ENCODE data around the gene CTF1.
"Not testable (repeated sequence)": the region's sequence is repeated elsewhere in the genome, so short reads cannot be mapped to it uniquely, and the experiment has no call there.

CTF1 gene

GRCh38 chr16:30875871-30876801 is 20.3 kb upstream of the CTF1 start:
- peaks cover 22% of the 10 kb centered on the region for H3K36me3 Mint-ChIP-seq (ENCODE audit: low read depth)
- peaks cover 17% of the 10 kb centered on the region for H3K4me1 Mint-ChIP-seq (ENCODE audit: low read depth)
- no peak for DNase-seq (ENCODE audit: low spot score)

DNA sequence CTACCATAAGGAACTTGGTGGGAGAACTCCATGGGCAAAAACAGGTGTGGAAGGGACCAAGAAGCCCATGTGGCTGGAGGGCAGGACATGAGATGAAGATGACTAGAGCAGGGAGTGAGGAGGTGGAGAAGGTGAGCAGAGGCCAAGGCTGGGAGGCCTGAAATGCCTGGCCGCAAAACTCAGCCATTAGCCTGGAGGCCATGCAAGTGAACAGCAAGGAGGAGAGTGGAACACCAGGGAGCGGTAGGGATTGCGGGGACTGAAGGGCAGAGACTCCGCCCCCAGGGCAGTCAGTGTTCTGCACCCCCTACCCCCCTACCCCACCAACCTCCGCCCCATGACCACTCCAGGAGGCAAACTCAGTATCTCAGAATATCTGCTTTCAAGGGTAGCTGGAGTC is 19.5 kb upstream of the CTF1 start:
- no peak for DNase-seq (ENCODE audit: low spot score)
- peak overlapping the region; percentile 75 for H3K27ac Mint-ChIP-seq
- H3K27me3 Mint-ChIP-seq (ENCODE audit: low read depth), result no peaks in the 10 kb centered on the region
- H3K4me3 Mint-ChIP-seq, result peak overlapping the region; percentile 93
- H3K9me3 Mint-ChIP-seq, result no peaks in the 10 kb centered on the region
- peaks cover 23% of the 10 kb centered on the region for H3K36me3 Mint-ChIP-seq (ENCODE audit: low read depth)
- H3K4me1 Mint-ChIP-seq (ENCODE audit: low read depth), result peaks cover 17% of the 10 kb centered on the region

More at GRCh38 chr16:30875871-30876801, 20.3 kb upstream of the CTF1 start:
- peak overlapping the region; percentile 75 for H3K27ac Mint-ChIP-seq
- peak overlapping the region; percentile 93 for H3K4me3 Mint-ChIP-seq
- H3K9me3 Mint-ChIP-seq, result no peaks in the 10 kb centered on the region
- no peaks in the 10 kb centered on the region for H3K27me3 Mint-ChIP-seq (ENCODE audit: low read depth)

- Mint-ChIP-seq H3K4me3 (no peak overlapping the region), H3K27me3 (ENCODE audit: low read depth) (no peaks in the 10 kb centered on the region), H3K27ac (peak overlapping the region; percentile 64), H3K36me3 (ENCODE audit: low read depth) (peaks cover 37% of the 10 kb centered on the region), H3K4me1 (ENCODE audit: low read depth) (peaks cover 16% of the 10 kb centered on the region), H3K9me3 (no peaks in the 10 kb centered on the region)
- DNase-seq (ENCODE audit: low spot score), result no peak
Observed at GRCh38 chr16:30882429-30883310, 13.7 kb upstream of the CTF1 start.

GRCh38 chr16:30884760-30885159 is 11.7 kb upstream of the CTF1 start:
- Mint-ChIP-seq H3K4me1 (ENCODE audit: low read depth) (peaks cover 15% of the 10 kb centered on the region), H3K27ac (peak overlapping the region; percentile 58), H3K27me3 (ENCODE audit: low read depth) (no peaks in the 10 kb centered on the region), H3K9me3 (no peaks in the 10 kb centered on the region), H3K36me3 (ENCODE audit: low read depth) (peaks cover 37% of the 10 kb centered on the region), H3K4me3 (no peak overlapping the region)
- DNase-seq (ENCODE audit: low spot score), result no peak

GRCh38 chr16:30885196-30885595 is 11.2 kb upstream of the CTF1 start:
- DNase-seq (ENCODE audit: low spot score), result no peak
- no peaks in the 10 kb centered on the region for H3K9me3 Mint-ChIP-seq
- peak overlapping the region; percentile 58 for H3K27ac Mint-ChIP-seq
- H3K27me3 Mint-ChIP-seq (ENCODE audit: low read depth), result no peaks in the 10 kb centered on the region
- H3K4me1 Mint-ChIP-seq (ENCODE audit: low read depth), result peaks cover 15% of the 10 kb centered on the region
- no peak overlapping the region for H3K4me3 Mint-ChIP-seq
- H3K36me3 Mint-ChIP-seq (ENCODE audit: low read depth), result peaks cover 37% of the 10 kb centered on the region

DNA sequence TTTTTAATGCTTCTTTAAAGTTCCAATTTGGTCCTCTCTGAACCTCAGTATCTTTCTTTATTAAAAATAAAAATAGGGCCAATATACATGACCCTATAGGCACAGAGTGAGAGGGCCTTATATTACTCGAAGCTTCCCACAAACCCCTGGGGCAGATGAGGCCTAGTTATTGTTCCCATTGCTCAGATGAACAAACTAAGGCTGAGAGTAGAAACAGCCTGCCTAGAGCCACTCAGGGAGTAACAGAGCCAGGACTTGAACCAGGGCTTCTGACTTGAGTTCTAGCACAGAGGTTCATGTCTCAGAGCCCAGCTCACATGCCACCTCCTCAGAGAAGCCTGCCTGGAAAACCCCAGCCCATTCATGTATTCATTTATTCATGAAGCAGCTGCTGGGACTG is 10.3 kb upstream of the CTF1 start:
- no peak overlapping the region for H3K4me3 Mint-ChIP-seq
- no peaks in the 10 kb centered on the region for H3K9me3 Mint-ChIP-seq
- H3K27ac Mint-ChIP-seq, result no peak overlapping the region
- no peaks in the 10 kb centered on the region for H3K27me3 Mint-ChIP-seq (ENCODE audit: low read depth)
- peaks cover 15% of the 10 kb centered on the region for H3K4me1 Mint-ChIP-seq (ENCODE audit: low read depth)
- DNase-seq (ENCODE audit: low spot score), result no peak
- peaks cover 34% of the 10 kb centered on the region for H3K36me3 Mint-ChIP-seq (ENCODE audit: low read depth)

DNA sequence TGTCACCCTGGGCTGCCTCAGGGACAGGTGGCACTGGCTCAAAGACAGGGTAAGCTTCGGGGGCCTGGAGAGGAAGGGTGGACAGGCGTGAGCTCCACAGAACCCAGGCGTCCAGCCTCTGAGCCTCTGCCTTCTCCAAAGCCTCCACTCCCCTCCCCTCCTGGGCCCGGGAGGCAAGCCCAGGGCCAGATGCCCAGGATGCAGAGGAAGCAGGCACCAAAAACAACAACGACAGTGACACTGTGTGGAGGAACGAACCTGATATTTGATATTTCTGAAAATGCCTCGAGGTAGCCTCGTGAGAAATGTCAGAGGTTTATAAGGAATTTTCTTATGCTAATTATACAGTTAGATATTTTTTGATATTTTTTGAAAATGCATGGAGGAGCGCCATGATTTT is 8.5 kb upstream of the CTF1 start:
- H3K27me3 Mint-ChIP-seq (ENCODE audit: low read depth), result no peaks in the 10 kb centered on the region
- H3K4me3 Mint-ChIP-seq, result no peak overlapping the region
- peaks cover 27% of the 10 kb centered on the region for H3K36me3 Mint-ChIP-seq (ENCODE audit: low read depth)
- no peaks in the 10 kb centered on the region for H3K9me3 Mint-ChIP-seq
- DNase-seq (ENCODE audit: low spot score), result no peak
- H3K4me1 Mint-ChIP-seq (ENCODE audit: low read depth), result peaks cover 12% of the 10 kb centered on the region
- no peak overlapping the region for H3K27ac Mint-ChIP-seq

GRCh38 chr16:30888856-30889499 is 7.4 kb upstream of the CTF1 start:
- Mint-ChIP-seq H3K4me1 (ENCODE audit: low read depth) (peaks cover 14% of the 10 kb centered on the region), H3K9me3 (no peaks in the 10 kb centered on the region), H3K4me3 (no peak overlapping the region), H3K27ac (no peak overlapping the region), H3K36me3 (ENCODE audit: low read depth) (peaks cover 29% of the 10 kb centered on the region), H3K27me3 (ENCODE audit: low read depth) (no peaks in the 10 kb centered on the region)
- DNase-seq (ENCODE audit: low spot score), result no peak

DNA sequence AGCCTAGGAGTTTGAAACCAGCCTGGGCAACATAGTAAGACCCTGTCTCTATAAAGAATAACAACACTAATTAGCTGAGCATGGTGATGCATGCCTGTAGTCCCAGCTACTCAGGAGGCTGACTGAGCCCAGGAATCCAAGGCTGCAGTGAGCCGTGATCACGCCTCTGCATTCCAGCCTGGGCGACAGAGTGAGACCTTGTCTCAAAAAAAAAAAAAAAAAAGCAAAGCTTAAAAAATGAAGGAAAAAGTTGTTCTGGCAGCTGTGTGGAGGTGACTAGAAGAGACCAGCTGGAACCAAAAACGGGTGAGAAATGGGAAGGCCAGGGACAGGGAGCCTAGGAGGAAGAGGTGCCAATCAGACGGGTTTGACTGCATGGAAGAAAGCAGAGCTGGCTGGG is 6.7 kb upstream of the CTF1 start:
- DNase-seq (ENCODE audit: low spot score), result no peak
- Mint-ChIP-seq H3K9me3 (no peaks in the 10 kb centered on the region), H3K36me3 (ENCODE audit: low read depth) (peaks cover 26% of the 10 kb centered on the region), H3K27ac (no peak overlapping the region), H3K4me3 (no peak overlapping the region), H3K4me1 (ENCODE audit: low read depth) (peaks cover 18% of the 10 kb centered on the region), H3K27me3 (ENCODE audit: low read depth) (no peaks in the 10 kb centered on the region)

GRCh38 chr16:30891043-30891823 is 5.2 kb upstream of the CTF1 start:
- H3K36me3 Mint-ChIP-seq (ENCODE audit: low read depth), result peaks cover 19% of the 10 kb centered on the region

DNA sequence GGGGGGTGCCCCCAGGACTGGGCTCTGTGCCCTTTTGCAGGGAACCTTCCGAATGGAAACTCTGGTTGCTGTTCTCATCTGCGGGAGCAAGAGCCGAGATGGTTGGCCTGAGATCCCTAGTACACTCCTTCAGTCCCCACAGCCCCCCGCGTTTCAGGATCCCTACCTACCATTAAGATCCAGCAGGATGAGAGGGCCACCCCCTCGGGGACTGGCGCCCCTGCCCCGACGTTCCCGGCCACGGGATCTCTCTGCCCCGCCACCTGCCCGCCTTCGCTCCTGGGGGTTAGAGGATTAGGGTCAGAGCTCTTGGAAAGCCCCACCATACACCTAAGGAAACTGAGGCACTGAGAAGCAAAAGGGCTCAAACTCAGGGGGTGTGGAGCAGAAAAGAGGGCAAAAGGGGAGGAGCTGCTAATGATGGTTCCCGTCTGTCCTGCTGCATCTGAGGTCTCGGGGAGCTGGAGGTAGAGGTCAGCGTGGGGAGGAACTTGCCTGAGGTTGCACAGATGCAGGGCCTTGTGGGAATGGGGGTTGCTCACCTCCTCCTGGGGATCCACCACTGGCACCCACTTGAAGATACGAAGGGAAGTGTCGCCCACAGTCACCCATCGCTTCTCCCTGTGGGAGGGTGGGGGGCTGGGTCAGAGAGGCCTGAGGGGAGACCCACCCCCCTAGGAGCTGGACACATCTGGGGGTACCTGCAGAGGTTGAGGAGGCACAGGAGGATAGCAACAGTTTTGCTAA is 3.6 kb upstream of the CTF1 start:
- Mint-ChIP-seq H3K27me3 (ENCODE audit: low read depth) (no peaks in the 10 kb centered on the region), H3K36me3 (ENCODE audit: low read depth) (peaks cover 14% of the 10 kb centered on the region), H3K9me3 (no peaks in the 10 kb centered on the region), H3K4me1 (ENCODE audit: low read depth) (peaks cover 29% of the 10 kb centered on the region), H3K27ac (peak overlapping the region; percentile 90), H3K4me3 (peak overlapping the region; percentile 95)
- no peak for DNase-seq (ENCODE audit: low spot score)

More at GRCh38 chr16:30891043-30891823, 5.2 kb upstream of the CTF1 start:
- Mint-ChIP-seq H3K4me1 (ENCODE audit: low read depth) (peaks cover 26% of the 10 kb centered on the region), H3K4me3 (peak overlapping the region; percentile 15)
- not testable (repeated sequence) for H3K9me3 Mint-ChIP-seq; H3K27me3 Mint-ChIP-seq (ENCODE audit: low read depth); DNase-seq (ENCODE audit: low spot score); H3K27ac Mint-ChIP-seq

DNA sequence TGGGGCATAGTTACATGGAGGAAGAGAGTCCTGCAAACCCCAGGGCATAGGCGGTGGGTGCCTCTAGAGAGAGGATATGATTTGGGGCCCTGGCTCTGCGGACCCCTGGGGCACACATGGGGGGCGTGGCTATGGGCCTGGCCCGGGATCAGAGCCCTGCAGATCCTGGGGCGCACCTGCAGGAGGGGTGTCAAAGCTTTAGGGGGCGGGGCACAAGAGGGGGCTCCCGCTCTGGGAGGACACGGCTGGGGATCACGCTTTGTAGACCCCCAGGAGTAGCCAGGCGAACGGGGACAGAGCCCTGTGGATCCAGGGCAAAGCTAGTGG is 3.0 kb upstream of the CTF1 start:
- Mint-ChIP-seq H3K27ac (peak overlapping the region; percentile 90), H3K4me3 (peak overlapping the region; percentile 95), H3K4me1 (ENCODE audit: low read depth) (peaks cover 29% of the 10 kb centered on the region), H3K27me3 (ENCODE audit: low read depth) (no peaks in the 10 kb centered on the region), H3K36me3 (ENCODE audit: low read depth) (peaks cover 14% of the 10 kb centered on the region), H3K9me3 (no peaks in the 10 kb centered on the region)
- DNase-seq (ENCODE audit: low spot score), result no peak
